Caco-2 (cell line): ENCODE measurements around the gene CRHR1. TPM values are rescaled to one million over a fixed set of nuclear protein-coding genes. Genes with fewer than 3 reads are reported as not detected.

Source experiments
- BruUV-seq: library from RNA; stranded (reverse); fragments of 400-500 nt; replicated peaks from 2 replicates; lab custom pipeline; 2021; lab: Mats Ljungman, UMichigan
- CTCF ChIA-PET: fragments of 300-600 bp; sonication (Branson Sonifier 250); formaldehyde crosslinking; loops from one replicate; lab custom pipeline; 2022; ENCODE audit warnings: antibody characterized with exemption; lab: Charles Lee
- POLR2A ChIA-PET: fragments of 300-600 bp; sonication (Branson Sonifier 250); formaldehyde crosslinking; loops from one replicate; lab custom pipeline; 2022; ENCODE audit warnings: antibody characterized with exemption; lab: Charles Lee
- DNase-seq, 2 experiments: peaks; one replicate each; pipeline versions ENCODE4 v3.0.0 to v3.0.0-alpha.2; 2020 to 2022
- H3K27me3 ChIP-seq: replicated peaks from 2 replicates; pipeline ENCODE4 v1.6.0; 2011; ENCODE audit warnings: low read length; ENCODE audit not compliant: control insufficient read depth, insufficient read depth
- H3K36me3 ChIP-seq: 2 replicates; pipeline ENCODE4 v1.5.1; 2011; ENCODE audit warnings: low read length; ENCODE audit not compliant: control insufficient read depth, insufficient read depth
- H3K4me1 ChIP-seq: fragments of 250-450 bp; sonication (Bioruptor Pico); 2 replicates; pipeline ENCODE4 v1.5.1; 2020; ENCODE audit warnings: mild to moderate bottlenecking
- H3K4me3 ChIP-seq: 2 replicates; pipeline ENCODE4 v1.5.1; 2011; ENCODE audit warnings: low read depth, mild to moderate bottlenecking, control low read depth, low read length
- H3K9me3 ChIP-seq: fragments of 250-450 bp; sonication (Bioruptor Pico); 2 replicates; pipeline ENCODE4 v1.5.1; 2020; ENCODE audit warnings: mild to moderate bottlenecking, moderate library complexity
- H3K27ac Mint-ChIP-seq: one replicate; pipeline ENCODE4 v1.8.0; 2022; ENCODE audit warnings: mixed read lengths; ENCODE audit not compliant: unreplicated experiment
- H3K27me3 Mint-ChIP-seq: one replicate; pipeline ENCODE4 v1.8.0; 2022; ENCODE audit warnings: mixed read lengths; ENCODE audit not compliant: insufficient read depth, unreplicated experiment
- H3K36me3 Mint-ChIP-seq: one replicate; pipeline ENCODE4 v1.8.0; 2022; ENCODE audit warnings: mild to moderate bottlenecking, mixed read lengths; ENCODE audit not compliant: insufficient read depth, unreplicated experiment
- H3K4me1 Mint-ChIP-seq: one replicate; pipeline ENCODE4 v1.8.0; 2022; ENCODE audit warnings: low read depth, mixed read lengths; ENCODE audit not compliant: unreplicated experiment
- H3K4me3 Mint-ChIP-seq: one replicate; pipeline ENCODE4 v1.8.0; 2022; ENCODE audit warnings: mild to moderate bottlenecking, moderate library complexity, mixed read lengths; ENCODE audit not compliant: unreplicated experiment
- H3K9me3 Mint-ChIP-seq: one replicate; pipeline ENCODE4 v1.8.0; 2022; ENCODE audit warnings: mixed read lengths; ENCODE audit not compliant: unreplicated experiment
- CTCF ChIP-seq, 2 experiments: fragments of 200-600 bp in 1 of 2; IDR thresholded peaks; 1 replicate in 1 of 2; 2 replicates in 1 of 2; pipeline versions ENCODE4 v1.5.1 to v1.8.0; 2011 to 2022; ENCODE audit warnings: antibody characterized with exemption in 1 of 2, control low read depth in 1 of 2, inconsistent platforms in 1 of 2, low read depth in 1 of 2, low read length in 1 of 2, mild to moderate bottlenecking in 1 of 2, moderate library complexity in 1 of 2; ENCODE audit not compliant: insufficient read depth in 1 of 2, severe bottlenecking in 1 of 2, unreplicated experiment in 1 of 2
- intact Hi-C: fragments of 100-400 bp; cut with micrococcal nuclease; formaldehyde crosslinking; loops from one replicate; pipeline ENCODE4 v1.10.0; 2022; ENCODE audit not compliant: unreplicated experiment
- total RNA-seq: library from RNA; stranded (reverse); gene quantifications from 2 replicates; pipeline ENCODE4 v1.2.3, GENCODE V29; 2022

CRHR1 gene
- total RNA-seq, 1 experiment from 2014 or later = not detected

DNA sequence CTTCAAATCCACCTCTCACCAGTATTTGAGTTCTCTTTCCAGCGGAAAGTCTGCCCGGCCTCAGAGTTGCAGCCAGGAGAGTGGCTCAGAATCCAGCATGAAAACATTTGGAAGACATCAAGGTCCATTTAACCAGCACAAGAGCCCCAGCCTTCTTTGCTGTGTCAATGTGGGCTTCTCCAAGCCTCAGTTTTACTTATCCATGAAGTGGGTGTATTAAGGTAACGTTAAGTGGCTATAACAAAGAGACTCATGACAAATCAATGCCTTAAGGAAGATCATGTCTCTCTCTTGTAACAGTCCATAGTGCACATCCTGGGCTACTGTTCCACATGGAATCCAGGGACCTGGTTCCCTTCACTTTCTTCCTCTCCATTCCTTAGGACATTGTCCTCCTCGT, 59.6 kb downstream of the CRHR1 start:
- H3K36me3 ChIP-seq = no peaks in the 10 kb centered on the region
- H3K27ac Mint-ChIP-seq = no peak overlapping the region
- no peaks in the 10 kb centered on the region for H3K4me1 ChIP-seq
- H3K36me3 Mint-ChIP-seq = peaks cover 4% of the 10 kb centered on the region
- peaks cover 15% of the 10 kb centered on the region for H3K27me3 Mint-ChIP-seq
- no peaks in the 10 kb centered on the region for H3K9me3 Mint-ChIP-seq
- DNase-seq = no peak
- POLR2A ChIA-PET = no interaction called here
- H3K4me3 Mint-ChIP-seq = no peak overlapping the region
- H3K27me3 ChIP-seq = no peaks in the 10 kb centered on the region; the same call in 1 of the 2 replicates
- no peak for TF ChIP-seq CTCF (IDR thresholded peaks at IDR 0.05; ENCODE audit: insufficient read depth in 1 of 2, low read depth in 1 of 2, low read length in 1 of 2, severe bottlenecking in 1 of 2, unreplicated experiment in 1 of 2)
- no peaks in the 10 kb centered on the region for H3K4me1 Mint-ChIP-seq
- no peaks in the 10 kb centered on the region for H3K9me3 ChIP-seq
- intact Hi-C loops = no loop called here
- CTCF ChIA-PET = interaction anchor here (1.0 kb wide), 1 partner anchor 122 kb away, joined by 3 read pairs; no protein-coding TSS in a partner anchor
- H3K4me3 ChIP-seq = no peak overlapping the region
- BruUV-seq = no TSS peak

- BruUV-seq = no TSS peak
- Histone ChIP-seq H3K4me1 (no peaks in the 10 kb centered on the region), H3K36me3 (no peaks in the 10 kb centered on the region), H3K9me3 (no peaks in the 10 kb centered on the region), H3K27me3 (no peaks in the 10 kb centered on the region; the same call in 1 of the 2 replicates), H3K4me3 (no peak within 1 kb of the TSS)
- Mint-ChIP-seq H3K27me3 (peaks cover 12% of the 10 kb centered on the region), H3K4me1 (no peaks in the 10 kb centered on the region), H3K4me3 (no peak within 1 kb of the TSS), H3K36me3 (peaks cover 2% of the 10 kb centered on the region), H3K9me3 (no peaks in the 10 kb centered on the region), H3K27ac (no peak within 1 kb of the TSS)
- no peak for TF ChIP-seq CTCF (IDR thresholded peaks at IDR 0.05; ENCODE audit: insufficient read depth in 1 of 2, low read depth in 1 of 2, low read length in 1 of 2, severe bottlenecking in 1 of 2, unreplicated experiment in 1 of 2)
- POLR2A ChIA-PET = interaction anchor here (0.7 kb wide), 1 partner anchor 104 kb away, joined by 3 read pairs; no protein-coding TSS in a partner anchor
- DNase-seq = no peak
- CTCF ChIA-PET = interaction anchor here (1.0 kb wide), 1 partner anchor 123 kb away, joined by 3 read pairs; no protein-coding TSS in a partner anchor
- intact Hi-C loops = no loop called here
These were observed 60.7 kb downstream of the CRHR1 start, which contains the start of gene SPPL2C for GRCh38 chr17:45844695-45845375. Gene SPPL2C (plus strand): TSS chr17:45844881. CDS start chr17:45844907, 26 bp downstream.

DNA sequence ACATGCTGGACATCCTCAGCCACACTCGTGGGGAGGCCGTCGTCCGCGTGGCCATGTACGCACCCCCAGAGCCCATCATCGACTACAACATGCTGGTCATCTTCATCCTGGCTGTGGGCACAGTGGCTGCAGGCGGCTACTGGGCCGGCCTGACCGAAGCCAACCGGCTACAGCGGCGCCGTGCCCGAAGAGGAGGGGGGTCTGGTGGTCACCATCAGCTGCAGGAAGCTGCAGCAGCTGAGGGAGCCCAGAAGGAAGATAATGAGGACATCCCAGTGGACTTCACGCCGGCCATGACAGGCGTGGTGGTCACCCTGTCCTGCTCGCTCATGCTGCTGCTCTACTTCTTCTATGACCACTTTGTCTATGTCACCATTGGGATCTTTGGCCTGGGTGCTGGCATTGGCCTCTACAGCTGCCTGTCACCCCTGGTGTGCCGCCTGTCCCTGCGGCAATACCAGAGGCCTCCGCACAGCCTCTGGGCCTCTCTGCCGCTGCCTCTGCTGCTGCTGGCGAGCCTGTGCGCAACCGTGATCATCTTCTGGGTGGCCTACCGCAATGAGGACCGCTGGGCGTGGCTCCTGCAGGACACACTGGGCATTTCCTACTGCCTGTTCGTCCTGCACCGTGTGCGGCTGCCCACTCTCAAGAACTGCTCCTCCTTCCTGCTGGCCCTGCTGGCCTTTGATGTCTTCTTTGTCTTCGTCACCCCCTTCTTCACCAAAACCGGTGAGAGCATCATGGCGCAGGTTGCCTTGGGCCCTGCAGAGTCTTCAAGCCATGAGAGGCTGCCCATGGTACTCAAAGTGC, 61.5 kb downstream of the CRHR1 start:
- DNase-seq = no peak
- Histone ChIP-seq H3K36me3 (no peaks in the 10 kb centered on the region), H3K9me3 (no peaks in the 10 kb centered on the region), H3K4me1 (no peaks in the 10 kb centered on the region), H3K4me3 (no peak overlapping the region), H3K27me3 (no peaks in the 10 kb centered on the region; the same call in 1 of the 2 replicates)
- CTCF ChIA-PET = no interaction called here
- POLR2A ChIA-PET = interaction anchor here (0.7 kb wide), 1 partner anchor 104 kb away, joined by 3 read pairs; no protein-coding TSS in a partner anchor
- Mint-ChIP-seq H3K27ac (no peak overlapping the region), H3K4me1 (no peaks in the 10 kb centered on the region), H3K9me3 (no peaks in the 10 kb centered on the region), H3K4me3 (no peak overlapping the region), H3K36me3 (no peaks in the 10 kb centered on the region), H3K27me3 (peaks cover 12% of the 10 kb centered on the region)
- BruUV-seq = no TSS peak
- no peak for TF ChIP-seq CTCF (IDR thresholded peaks at IDR 0.05; ENCODE audit: insufficient read depth in 1 of 2, low read depth in 1 of 2, low read length in 1 of 2, severe bottlenecking in 1 of 2, unreplicated experiment in 1 of 2)
- intact Hi-C loops = no loop called here
